A549 (cell line): ENCODE data around the gene VAV3. TPM values are rescaled to one million over a fixed set of nuclear protein-coding genes. Genes with fewer than 3 reads are reported as not detected.

Source experiments
- ATAC-seq, 2 experiments: fragments of 200-7000 bp in 1 of 2; fragments of >200 bp in 1 of 2; cut with Nextera tagmentation in 1 of 2; cut with Tn5 transposase in 1 of 2; 3 replicates each; pipeline versions ENCODE4 v1.8.0 to v1.9.1; 2018 to 2020; ENCODE audit warnings: mild to moderate bottlenecking in 1 of 2, moderate library complexity in 1 of 2
- CTCF ChIA-PET: fragments of 300-600 bp; sonication (Branson Sonifier 250); formaldehyde crosslinking; extraction: SDS; loops from one replicate; lab custom pipeline; 2021; ENCODE audit warnings: antibody characterized with exemption, inconsistent platforms; lab: Yijun Ruan, JAX
- POLR2A ChIA-PET: fragments of 350-600 bp; formaldehyde crosslinking; extraction: SDS; loops from one replicate; lab custom pipeline; 2021; ENCODE audit warnings: antibody characterized with exemption, inconsistent platforms; lab: Yijun Ruan, JAX
- DNase-seq, 2 experiments: peaks; one replicate each; pipeline versions ENCODE4 v3.0.0 to v3.0.0-alpha.2; 2011 to 2016; ENCODE audit warnings: low read depth in 1 of 2, low spot score in 1 of 2
- FAIRE-seq: peaks from 2 replicates; lab custom pipeline; 2011; peaks lifted over from hg19 to GRCh38; lab: Jason Lieb, UNC
- H3K27ac ChIP-seq, 2 experiments: fragments of >200 bp; sonication (Bioruptor Twin); formaldehyde crosslinking; 3 replicates each; pipeline ENCODE4 v1.5.1; 2016 to 2017
- H3K4me1 ChIP-seq: fragments of >200 bp; sonication (Bioruptor Twin); formaldehyde crosslinking; 3 replicates; pipeline ENCODE4 v1.6.1; 2016
- H3K4me2 ChIP-seq: fragments of >200 bp; sonication (Bioruptor Twin); formaldehyde crosslinking; 3 replicates; pipeline ENCODE4 v1.6.1; 2016
- H3K4me3 ChIP-seq: fragments of >200 bp; sonication (Bioruptor Twin); formaldehyde crosslinking; 3 replicates; pipeline ENCODE4 v1.5.1; 2016
- H3K9me3 ChIP-seq: fragments of >200 bp; sonication (Bioruptor Twin); formaldehyde crosslinking; 3 replicates; pipeline ENCODE4 v1.6.1; 2016
- ATOH8 ChIP-seq: fragments of 250-450 bp; sonication (Bioruptor Pico); IDR thresholded peaks from 2 replicates; pipeline ENCODE4 v1.5.0; 2020; ENCODE audit warnings: low read depth, mild to moderate bottlenecking, moderate library complexity
- BHLHE40 ChIP-seq: IDR thresholded peaks from 2 replicates; pipeline ENCODE4 v1.6.1; 2012; ENCODE audit warnings: low read depth, low read length, inconsistent platforms
- CBX2 ChIP-seq: fragments of 200-600 bp; sonication (generic); IDR thresholded peaks from 2 replicates; pipeline ENCODE4 v1.6.1; 2016; ENCODE audit warnings: low read depth, mild to moderate bottlenecking, borderline replicate concordance
- CBX8 ChIP-seq: fragments of 200-600 bp; sonication (generic); IDR thresholded peaks from 2 replicates; pipeline ENCODE4 v1.6.1; 2016
- CTCF ChIP-seq: fragments of >200 bp; sonication (Bioruptor Twin); formaldehyde crosslinking; IDR thresholded peaks from 3 replicates; pipeline ENCODE4 v1.5.1; 2016
- E2F6 ChIP-seq: IDR thresholded peaks from 2 replicates; pipeline ENCODE4 v1.6.1; 2012; ENCODE audit warnings: low read depth, borderline replicate concordance
- EHMT2 ChIP-seq: fragments of 200-600 bp; sonication (generic); IDR thresholded peaks from 2 replicates; pipeline ENCODE4 v1.6.1; 2016; ENCODE audit warnings: antibody characterized with exemption, low read depth, mild to moderate bottlenecking, moderate library complexity
- ELK1 ChIP-seq: fragments of 150-350 bp; IDR thresholded peaks from 2 replicates; pipeline ENCODE4 v1.6.1; 2014; ENCODE audit warnings: low read depth, mild to moderate bottlenecking, low read length
- FOXS1 ChIP-seq: fragments of 250-450 bp; sonication (Bioruptor Pico); IDR thresholded peaks from 2 replicates; pipeline ENCODE4 v1.5.0; 2020; ENCODE audit warnings: mild to moderate bottlenecking, moderate library complexity
- GATA3 ChIP-seq: IDR thresholded peaks from 2 replicates; pipeline ENCODE4 v1.6.1; 2012; ENCODE audit warnings: borderline replicate concordance
- HDAC2 ChIP-seq: fragments of 200-600 bp; sonication (generic); IDR thresholded peaks from 2 replicates; pipeline ENCODE4 v1.6.1; 2016
- JUN ChIP-seq, 2 experiments: fragments of >200 bp; sonication (Bioruptor Twin); formaldehyde crosslinking; IDR thresholded peaks; 2 replicates in 1 of 2; 3 replicates in 1 of 2; pipeline ENCODE4 v1.6.1; 2016 to 2017
- JUNB ChIP-seq: fragments of >200 bp; sonication (Bioruptor Twin); formaldehyde crosslinking; IDR thresholded peaks from 2 replicates; pipeline ENCODE4 v1.6.1; 2016
- MAFK ChIP-seq: fragments of 450-650 bp; IDR thresholded peaks from 2 replicates; pipeline ENCODE4 v1.6.1; 2014; ENCODE audit not compliant: partially characterized antibody
- NFE2L2 ChIP-seq: fragments of 150-350 bp; conservative IDR thresholded peaks from 2 replicates; pipeline ENCODE4 v1.6.1; 2014; ENCODE audit warnings: low read length
- PBX3 ChIP-seq: IDR thresholded peaks from 2 replicates; pipeline ENCODE4 v1.6.1; 2012
- PHF8 ChIP-seq: fragments of 200-600 bp; sonication (generic); IDR thresholded peaks from 2 replicates; pipeline ENCODE4 v1.6.1; 2016; ENCODE audit warnings: low read depth, mild to moderate bottlenecking, antibody characterized with exemption, moderate library complexity, borderline replicate concordance
- POLR2A ChIP-seq: IDR thresholded peaks from 2 replicates; pipeline ENCODE4 v1.6.1; 2012; ENCODE audit warnings: mild to moderate bottlenecking, low read length
- POLR2AphosphoS2 ChIP-seq: conservative IDR thresholded peaks from 2 replicates; pipeline ENCODE4 v1.6.1; 2012; ENCODE audit warnings: low read length, improper control_type of control experiment, inconsistent platforms
- RAD21 ChIP-seq, 2 experiments: fragments of >200 bp in 1 of 2; sonication (Bioruptor Twin) in 1 of 2; formaldehyde crosslinking in 1 of 2; IDR thresholded peaks in 1 of 2; conservative IDR thresholded peaks in 1 of 2; 2 replicates in 1 of 2; 3 replicates in 1 of 2; pipeline ENCODE4 v1.6.1; 2012 to 2018; ENCODE audit warnings: inconsistent platforms in 1 of 2
- RARB ChIP-seq: fragments of 250-450 bp; sonication (Bioruptor Pico); IDR thresholded peaks from 2 replicates; pipeline ENCODE4 v1.8.0; 2021; ENCODE audit warnings: mild to moderate bottlenecking, moderate library complexity
- RCOR1 ChIP-seq: fragments of 150-350 bp; IDR thresholded peaks from 2 replicates; pipeline ENCODE4 v1.6.1; 2014; ENCODE audit warnings: antibody characterized with exemption, low read length, low read depth
- SMC3 ChIP-seq: fragments of >200 bp; sonication (Bioruptor Twin); formaldehyde crosslinking; IDR thresholded peaks from 3 replicates; pipeline ENCODE4 v1.6.1; 2018; ENCODE audit warnings: inconsistent platforms
- TFCP2L1 ChIP-seq: fragments of 250-450 bp; sonication (Bioruptor Pico); IDR thresholded peaks from 2 replicates; pipeline ENCODE4 v1.5.0; 2021; ENCODE audit warnings: mild to moderate bottlenecking
- ZC3H11A ChIP-seq: fragments of 450-650 bp; IDR thresholded peaks from 2 replicates; pipeline ENCODE4 v1.6.1; 2014; ENCODE audit warnings: antibody characterized with exemption, mild to moderate bottlenecking
- ZNF302 ChIP-seq: fragments of 250-450 bp; sonication (Bioruptor Pico); IDR thresholded peaks from 2 replicates; pipeline ENCODE4 v1.9.0; 2021; ENCODE audit warnings: inconsistent platforms, mild to moderate bottlenecking, moderate library complexity
- ZSCAN20 ChIP-seq: fragments of 250-450 bp; sonication (Bioruptor Pico); IDR thresholded peaks from 2 replicates; pipeline ENCODE4 v1.8.0; 2022; ENCODE audit warnings: mild to moderate bottlenecking, moderate library complexity
- WGBS: methylation state at CpG from one replicate; pipeline ENCODE4 v1.1.6; 2017; ENCODE audit errors: missing lambda C conversion rate; 5-methylcytosine and 5-hydroxymethylcytosine counted together
- polyA plus RNA-seq, 4 experiments: library from polyadenylated mRNA; depleted of rRNA in 3 of 4; stranded (reverse); fragments of >200 nt; fragmentation: RNase III in 1 of 4; extraction: RNeasy Plus Mini Kit Qiagen cat#74134 plus additional on column Dnase treatment in 1 of 4; gene quantifications; 2 replicates in 3 of 4; 3 replicates in 1 of 4; pipeline ENCODE4 v1.2.3, GENCODE V29; 2011 to 2017

The VAV3 gene
- polyA plus RNA-seq, 2 of the 4 experiments (the other 2 are of a cell fraction): 12.8 to 22.7 TPM

- H3K4me3 ChIP-seq: no peak overlapping the region
- no peaks in the 10 kb centered on the region for H3K9me3 ChIP-seq
- DNase-seq (no peak), FAIRE-seq (no peak), ATAC-seq (no peak)
- POLR2A ChIA-PET: no interaction called here
- H3K27ac ChIP-seq: no peak overlapping the region
- CTCF ChIA-PET: no interaction called here
- WGBS: 5% methylated on average over 2 of the region's 2 CpGs
- no peak for TF ChIP-seq CBX2
- no peak for TF ChIP-seq CTCF
- TF ChIP-seq PBX3: no peak
- TF ChIP-seq E2F6: no peak
- no peak for TF ChIP-seq POLR2AphosphoS2
- TF ChIP-seq FOXS1: no peak
- TF ChIP-seq JUNB: no peak
- TF ChIP-seq JUN (IDR thresholded peaks at IDR 0.05): no peak
- no peak for TF ChIP-seq CBX8
- no peak overlapping the region for H3K4me2 ChIP-seq
- H3K4me1 ChIP-seq: no peaks in the 10 kb centered on the region
Measured at GRCh38 chr1:107889524-107889923, 75.5 kb downstream of the VAV3 start.

- CTCF ChIA-PET: no interaction called here
- POLR2A ChIA-PET: no interaction called here
- H3K9me3 ChIP-seq: no peaks in the 10 kb centered on the region
- FAIRE-seq: no peak
- DNase-seq: no peak
- TF ChIP-seq TFCP2L1: no peak
- no peak for TF ChIP-seq FOXS1
- no peak for TF ChIP-seq RCOR1
- no peak for TF ChIP-seq BHLHE40
- no peak for TF ChIP-seq ELK1
- no peak for TF ChIP-seq PHF8
- no peak for TF ChIP-seq RAD21 (conservative IDR thresholded peaks at IDR 0.05 in 1 of 2, IDR thresholded peaks at IDR 0.05 in 1 of 2)
- no peak for TF ChIP-seq ZSCAN20
- no peak for TF ChIP-seq MAFK
- no peak for TF ChIP-seq SMC3
- TF ChIP-seq HDAC2: no peak
- TF ChIP-seq NFE2L2: no peak
- no peak for TF ChIP-seq RARB (CRISPR knock-in tag)
- TF ChIP-seq EHMT2: no peak
- no peak for TF ChIP-seq ATOH8 (CRISPR knock-in tag)
- TF ChIP-seq GATA3: no peak
- TF ChIP-seq ZC3H11A: no peak
- no peak for TF ChIP-seq CBX2
- no peak for TF ChIP-seq POLR2A
- TF ChIP-seq ZNF302 (CRISPR knock-in tag): no peak
- TF ChIP-seq, all 56 proteins: peak for 0
- Histone ChIP-seq H3K4me3 (no peak overlapping the region), H3K4me2 (no peak overlapping the region), H3K4me1 (no peaks in the 10 kb centered on the region), H3K27ac (no peak overlapping the region)
- no peak for ATAC-seq
Measured at GRCh38 chr1:107883562-107883961, 81.4 kb downstream of the VAV3 start.
